ENCODE data around the gene MGRN1.
"Not testable (repeated sequence)": the region's sequence is repeated elsewhere in the genome, so short reads cannot be mapped to it uniquely, and the experiment has no call there.

The MGRN1 gene

GRCh38 chr16:4649744-4650442 lies 25.3 kb downstream of the MGRN1 start:
- H3K4me3 ChIP-seq (replicated peaks; ENCODE audit: low read depth, low read length): no peak overlapping the region
- DNase-seq (ENCODE audit: extremely low read depth, low read depth): no peak
- no peak for TF ChIP-seq CTCF (IDR thresholded peaks at IDR 0.05; ENCODE audit: low read depth, low read length, missing control alignments)

GRCh38 chr16:4650443-4651074 lies 25.9 kb downstream of the MGRN1 start:
- not testable (repeated sequence) for DNase-seq (ENCODE audit: extremely low read depth, low read depth); H3K4me3 ChIP-seq (replicated peaks; ENCODE audit: low read depth, low read length)
- peak; percentile 83 for TF ChIP-seq CTCF (IDR thresholded peaks at IDR 0.05; ENCODE audit: low read depth, low read length, missing control alignments)

DNA sequence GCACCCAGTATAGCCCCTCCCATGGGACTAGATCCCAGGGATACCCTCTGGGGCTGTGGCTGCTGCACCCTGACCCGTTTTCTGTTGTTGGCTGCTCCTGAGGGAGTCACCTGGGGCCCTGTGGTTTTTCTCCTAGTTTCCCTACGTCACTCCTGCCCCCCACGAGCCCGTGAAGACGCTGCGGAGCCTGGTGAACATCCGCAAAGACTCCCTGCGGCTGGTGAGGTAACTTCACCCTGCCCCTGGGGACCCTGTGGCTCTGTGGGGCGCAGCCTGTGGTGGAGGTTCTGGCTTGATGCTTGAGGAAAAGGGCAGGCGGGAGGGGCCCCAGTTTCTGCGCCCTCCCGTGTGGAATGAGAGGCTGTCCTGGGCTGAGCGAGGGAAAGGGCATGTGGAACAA lies 27.2 kb downstream of the MGRN1 start:
- no peak for DNase-seq (ENCODE audit: extremely low read depth, low read depth)
- no peak overlapping the region for H3K4me3 ChIP-seq (replicated peaks; ENCODE audit: low read depth, low read length)
- no peak for TF ChIP-seq CTCF (IDR thresholded peaks at IDR 0.05; ENCODE audit: low read depth, low read length, missing control alignments)

DNA sequence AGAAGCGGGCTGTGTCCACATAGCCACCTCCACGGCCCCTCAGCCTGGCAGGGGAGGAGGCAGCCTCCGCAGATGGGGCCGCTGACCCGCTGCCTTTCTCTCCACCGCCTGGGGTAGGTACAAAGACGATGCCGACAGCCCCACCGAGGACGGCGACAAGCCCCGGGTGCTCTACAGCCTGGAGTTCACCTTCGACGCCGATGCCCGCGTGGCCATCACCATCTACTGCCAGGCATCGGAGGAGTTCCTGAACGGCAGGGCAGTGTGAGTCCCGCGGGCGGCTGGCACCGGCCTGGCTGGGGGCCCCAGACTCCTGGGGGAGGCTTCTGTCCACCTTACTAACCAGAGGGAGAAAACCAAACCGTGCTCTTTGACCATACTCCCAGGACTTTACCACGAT lies 27.9 kb downstream of the MGRN1 start:
- no peak overlapping the region for H3K4me3 ChIP-seq (replicated peaks; ENCODE audit: low read depth, low read length)
- no peak for TF ChIP-seq CTCF (IDR thresholded peaks at IDR 0.05; ENCODE audit: low read depth, low read length, missing control alignments)
- DNase-seq (ENCODE audit: extremely low read depth, low read depth): no peak

DNA sequence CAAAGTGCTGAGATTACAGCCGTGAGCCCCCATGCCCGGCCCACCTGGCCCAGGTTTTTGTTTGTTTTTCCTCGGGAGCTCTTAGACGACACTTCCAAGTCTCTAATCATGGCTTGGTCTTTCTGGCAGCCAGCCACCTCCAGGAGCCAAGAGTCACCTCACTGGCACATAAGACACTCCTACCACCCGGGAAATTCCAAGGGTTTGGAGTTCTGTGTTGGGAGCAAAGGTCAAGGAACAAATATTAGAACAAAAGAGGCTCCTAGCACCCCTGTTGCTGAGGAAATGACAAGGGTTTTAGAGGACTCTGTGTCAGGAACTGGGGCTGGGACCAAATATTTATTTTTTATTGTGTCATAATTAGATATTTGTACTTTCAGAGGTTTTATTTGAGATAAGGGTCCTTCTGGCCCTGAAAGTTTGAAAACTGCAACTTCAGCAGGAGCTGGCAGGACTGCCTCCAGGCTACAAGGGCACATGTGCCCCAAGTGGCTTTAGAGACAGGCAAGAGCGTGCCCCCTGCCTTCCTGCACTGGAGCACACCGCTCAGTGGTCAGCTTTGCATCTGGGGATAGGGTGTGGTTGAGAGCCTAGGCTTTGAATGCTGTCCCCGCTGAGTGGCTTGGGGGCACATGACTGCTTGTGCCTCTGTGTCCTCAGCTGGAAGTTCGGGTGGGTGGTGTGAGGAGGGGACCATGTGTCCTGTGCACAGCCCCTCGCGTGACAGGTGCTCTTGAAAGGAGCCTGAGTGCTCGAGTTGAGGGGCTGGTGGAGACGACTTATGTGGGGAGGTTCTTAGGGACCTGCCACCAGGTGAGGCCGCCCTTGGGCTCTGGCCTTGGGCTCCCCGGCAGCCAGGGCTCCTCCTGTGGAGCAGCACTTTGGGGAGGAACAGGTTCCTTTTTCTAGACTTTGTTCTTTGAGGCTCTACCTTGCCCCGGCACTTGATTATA lies 29.7 kb downstream of the MGRN1 start:
- no peak overlapping the region for H3K4me3 ChIP-seq (replicated peaks; ENCODE audit: low read depth, low read length)
- TF ChIP-seq CTCF (IDR thresholded peaks at IDR 0.05; ENCODE audit: low read depth, low read length, missing control alignments): no peak
- DNase-seq (ENCODE audit: extremely low read depth, low read depth): no peak

DNA sequence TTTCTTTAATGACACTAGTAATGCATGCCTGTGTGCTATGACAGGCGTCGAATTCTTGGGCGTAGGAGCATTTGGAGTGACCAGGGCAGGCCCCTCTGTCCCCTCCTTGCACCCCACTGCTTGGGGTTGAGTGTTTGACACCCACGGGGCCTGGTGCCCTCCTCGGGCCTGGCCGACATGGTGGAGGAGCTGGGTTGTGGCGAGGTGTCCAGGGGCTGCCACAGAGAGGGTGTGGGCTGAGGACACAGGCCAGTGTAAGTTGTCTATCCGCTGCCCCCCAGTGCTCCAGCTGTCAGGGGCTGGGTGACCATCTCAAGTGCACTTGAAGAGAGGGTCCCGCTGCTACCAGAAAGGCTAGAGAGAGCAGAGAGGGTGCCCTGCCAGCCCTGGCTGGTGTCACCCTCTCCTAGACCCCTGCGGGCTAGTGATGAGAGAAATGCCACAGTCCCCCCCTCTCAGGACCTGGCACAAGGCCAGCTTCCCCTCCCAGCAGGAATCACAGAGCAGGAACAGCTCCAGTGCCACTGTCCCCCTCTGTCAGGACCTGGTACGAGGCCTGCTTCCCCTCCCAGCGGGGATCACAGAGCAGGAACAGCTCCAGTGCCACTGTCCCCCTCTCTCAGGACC lies 30.5 kb downstream of the MGRN1 start:
- TF ChIP-seq CTCF (IDR thresholded peaks at IDR 0.05; ENCODE audit: low read depth, low read length, missing control alignments): no peak
- no peak for DNase-seq (ENCODE audit: extremely low read depth, low read depth)
- H3K4me3 ChIP-seq (replicated peaks; ENCODE audit: low read depth, low read length): no peak overlapping the region

All from HFF-Myc (cell line).